ENCODE results near the gene KCNJ9.

Gene KCNJ9

DNA sequence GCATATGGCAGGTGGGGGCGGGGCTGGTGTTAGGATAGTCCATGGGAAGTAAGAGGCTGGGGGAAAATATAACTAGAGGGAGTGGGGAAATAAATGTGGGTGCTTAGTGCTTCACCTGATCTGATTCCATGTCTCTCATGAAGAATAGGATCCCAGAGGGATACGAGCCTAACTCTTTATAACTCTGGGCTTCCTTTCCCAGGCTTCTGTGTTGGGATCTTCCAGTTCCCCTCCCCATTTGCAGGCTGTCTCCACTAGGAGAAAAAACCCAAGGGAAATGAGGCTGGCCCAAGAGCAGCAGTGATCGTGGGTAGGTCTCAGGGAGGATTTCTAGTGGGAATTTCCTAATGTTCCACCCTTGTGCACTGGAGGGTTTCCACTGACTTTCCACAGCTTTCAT, 1.6 kb downstream of the KCNJ9 start:
- H3K4me3 Mint-ChIP-seq: peak overlapping the region; percentile 63
- TF ChIP-seq, protein P1, sequence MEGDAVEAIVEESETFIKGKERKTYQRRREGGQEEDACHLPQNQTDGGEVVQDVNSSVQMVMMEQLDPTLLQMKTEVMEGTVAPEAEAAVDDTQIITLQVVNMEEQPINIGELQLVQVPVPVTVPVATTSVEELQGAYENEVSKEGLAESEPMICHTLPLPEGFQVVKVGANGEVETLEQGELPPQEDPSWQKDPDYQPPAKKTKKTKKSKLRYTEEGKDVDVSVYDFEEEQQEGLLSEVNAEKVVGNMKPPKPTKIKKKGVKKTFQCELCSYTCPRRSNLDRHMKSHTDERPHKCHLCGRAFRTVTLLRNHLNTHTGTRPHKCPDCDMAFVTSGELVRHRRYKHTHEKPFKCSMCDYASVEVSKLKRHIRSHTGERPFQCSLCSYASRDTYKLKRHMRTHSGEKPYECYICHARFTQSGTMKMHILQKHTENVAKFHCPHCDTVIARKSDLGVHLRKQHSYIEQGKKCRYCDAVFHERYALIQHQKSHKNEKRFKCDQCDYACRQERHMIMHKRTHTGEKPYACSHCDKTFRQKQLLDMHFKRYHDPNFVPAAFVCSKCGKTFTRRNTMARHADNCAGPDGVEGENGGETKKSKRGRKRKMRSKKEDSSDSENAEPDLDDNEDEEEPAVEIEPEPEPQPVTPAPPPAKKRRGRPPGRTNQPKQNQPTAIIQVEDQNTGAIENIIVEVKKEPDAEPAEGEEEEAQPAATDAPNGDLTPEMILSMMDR (IDR thresholded peaks at IDR 0.05): no peak
- H3K27ac Mint-ChIP-seq: no peak overlapping the region
- no peaks in the 10 kb centered on the region for H3K9me3 Mint-ChIP-seq
- H3K36me3 Mint-ChIP-seq (ENCODE audit: low read depth): no peaks in the 10 kb centered on the region
- no peak for DNase-seq
- no peaks in the 10 kb centered on the region for H3K4me1 Mint-ChIP-seq
- H3K27me3 Mint-ChIP-seq (ENCODE audit: low read depth, poor library complexity): peaks cover 92% of the 10 kb centered on the region

DNA sequence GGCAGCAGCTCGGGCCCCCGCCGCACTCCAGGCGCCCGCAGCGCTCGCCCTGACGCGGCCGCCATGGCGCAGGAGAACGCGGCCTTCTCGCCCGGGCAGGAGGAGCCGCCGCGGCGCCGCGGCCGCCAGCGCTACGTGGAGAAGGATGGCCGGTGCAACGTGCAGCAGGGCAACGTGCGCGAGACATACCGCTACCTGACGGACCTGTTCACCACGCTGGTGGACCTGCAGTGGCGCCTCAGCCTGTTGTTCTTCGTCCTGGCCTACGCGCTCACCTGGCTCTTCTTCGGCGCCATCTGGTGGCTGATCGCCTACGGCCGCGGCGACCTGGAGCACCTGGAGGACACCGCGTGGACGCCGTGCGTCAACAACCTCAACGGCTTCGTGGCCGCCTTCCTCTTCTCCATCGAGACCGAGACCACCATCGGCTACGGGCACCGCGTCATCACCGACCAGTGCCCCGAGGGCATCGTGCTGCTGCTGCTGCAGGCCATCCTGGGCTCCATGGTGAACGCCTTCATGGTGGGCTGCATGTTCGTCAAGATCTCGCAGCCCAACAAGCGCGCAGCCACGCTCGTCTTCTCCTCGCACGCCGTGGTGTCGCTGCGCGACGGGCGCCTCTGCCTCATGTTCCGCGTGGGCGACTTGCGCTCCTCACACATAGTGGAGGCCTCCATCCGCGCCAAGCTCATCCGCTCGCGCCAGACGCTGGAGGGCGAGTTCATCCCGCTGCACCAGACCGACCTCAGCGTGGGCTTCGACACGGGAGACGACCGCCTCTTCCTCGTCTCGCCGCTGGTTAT, 2.8 kb downstream of the KCNJ9 start:
- peaks cover 86% of the 10 kb centered on the region for H3K27me3 Mint-ChIP-seq (ENCODE audit: low read depth, poor library complexity)
- peaks cover 6% of the 10 kb centered on the region for H3K4me1 Mint-ChIP-seq
- H3K9me3 Mint-ChIP-seq: no peaks in the 10 kb centered on the region
- peak; percentile 77 for DNase-seq
- H3K4me3 Mint-ChIP-seq: peak overlapping the region; percentile 71
- H3K27ac Mint-ChIP-seq: no peak overlapping the region
- no peaks in the 10 kb centered on the region for H3K36me3 Mint-ChIP-seq (ENCODE audit: low read depth)
- TF ChIP-seq, protein P1 (IDR thresholded peaks at IDR 0.05): peak; percentile 63

DNA sequence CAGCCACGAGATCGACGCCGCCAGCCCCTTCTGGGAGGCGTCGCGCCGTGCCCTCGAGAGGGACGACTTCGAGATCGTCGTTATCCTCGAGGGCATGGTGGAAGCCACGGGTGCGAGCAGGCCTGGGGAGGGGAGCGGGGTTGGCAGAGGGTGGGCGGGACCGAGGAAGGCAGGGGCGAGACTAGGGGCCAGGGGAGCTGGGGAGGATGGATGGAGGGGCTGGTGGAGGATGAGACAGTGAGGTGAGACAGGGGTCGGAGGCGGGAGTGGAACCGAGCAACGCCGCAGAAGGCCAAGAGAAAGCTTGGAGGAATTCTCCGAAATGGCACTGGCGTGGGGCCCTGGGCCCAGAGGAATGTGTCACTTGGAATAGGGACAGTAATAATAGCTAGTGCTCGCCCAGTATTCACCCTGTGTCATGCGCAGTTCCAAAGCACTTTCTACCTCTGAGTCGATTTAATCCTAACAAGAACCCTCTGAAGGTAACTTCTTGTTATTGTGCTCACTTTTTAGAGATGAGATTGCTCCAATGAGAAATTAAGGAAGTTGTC, 3.5 kb downstream of the KCNJ9 start:
- Mint-ChIP-seq H3K4me1 (peaks cover 6% of the 10 kb centered on the region), H3K27ac (no peak overlapping the region), H3K27me3 (ENCODE audit: low read depth, poor library complexity) (peaks cover 80% of the 10 kb centered on the region), H3K9me3 (no peaks in the 10 kb centered on the region), H3K36me3 (ENCODE audit: low read depth) (no peaks in the 10 kb centered on the region), H3K4me3 (no peak overlapping the region)
- TF ChIP-seq, protein P1 (IDR thresholded peaks at IDR 0.05): no peak
- no peak for DNase-seq

GRCh38 chr1:160085686-160086455, 4.5 kb downstream of the KCNJ9 start:
- Mint-ChIP-seq H3K9me3 (no peaks in the 10 kb centered on the region), H3K4me1 (peaks cover 10% of the 10 kb centered on the region), H3K36me3 (ENCODE audit: low read depth) (no peaks in the 10 kb centered on the region), H3K27ac (no peak overlapping the region), H3K27me3 (ENCODE audit: low read depth, poor library complexity) (peaks cover 69% of the 10 kb centered on the region), H3K4me3 (no peak overlapping the region)
- TF ChIP-seq, protein P1 (IDR thresholded peaks at IDR 0.05): peak; percentile 93
- DNase-seq: peak; percentile 90

- DNase-seq: no peak
- TF ChIP-seq, protein P1 (IDR thresholded peaks at IDR 0.05): no peak
- Mint-ChIP-seq H3K9me3 (no peaks in the 10 kb centered on the region), H3K4me3 (no peak overlapping the region), H3K27ac (no peak overlapping the region), H3K36me3 (ENCODE audit: low read depth) (no peaks in the 10 kb centered on the region), H3K27me3 (ENCODE audit: low read depth, poor library complexity) (peaks cover 63% of the 10 kb centered on the region), H3K4me1 (peaks cover 14% of the 10 kb centered on the region)
Measured at GRCh38 chr1:160086456-160086892, 5.1 kb downstream of the KCNJ9 start.
